22Rv1 (cell line): ENCODE data around the gene LITAFD.

Source experiments
- H3K27ac ChIP-seq: fragments of 450-650 bp; 2 replicates; pipeline ENCODE4 v1.5.1; 2017
- CTCF ChIP-seq: fragments of 450-650 bp; IDR thresholded peaks from 2 replicates; pipeline ENCODE4 v1.5.1; 2017; ENCODE audit warnings: mild to moderate bottlenecking
- ZFX ChIP-seq: fragments of 450-650 bp; IDR thresholded peaks from 2 replicates; pipeline ENCODE4 v1.6.1; 2017; ENCODE audit warnings: antibody characterized with exemption, borderline replicate concordance

LITAFD gene

GRCh38 chr16:8923199-8923598 lies 41.0 kb downstream of the LITAFD start:
- H3K27ac ChIP-seq = no peak overlapping the region
- TF ChIP-seq ZFX (no peak), CTCF (no peak)

- TF ChIP-seq CTCF = no peak
- no peak for TF ChIP-seq ZFX
- no peak overlapping the region for H3K27ac ChIP-seq
These were observed 42.1 kb downstream of the LITAFD start for GRCh38 chr16:8924214-8924613.

- H3K27ac ChIP-seq = no peak overlapping the region
- TF ChIP-seq ZFX (no peak), CTCF (no peak)
These were observed 43.3 kb downstream of the LITAFD start for GRCh38 chr16:8925455-8925854.

GRCh38 chr16:8926827-8927226 lies 44.7 kb downstream of the LITAFD start:
- no peak overlapping the region for H3K27ac ChIP-seq
- TF ChIP-seq CTCF = no peak
- TF ChIP-seq ZFX = no peak

GRCh38 chr16:8928467-8928957 lies 46.4 kb downstream of the LITAFD start:
- no peak overlapping the region for H3K27ac ChIP-seq
- no peak for TF ChIP-seq ZFX
- no peak for TF ChIP-seq CTCF

- no peak for TF ChIP-seq ZFX
- TF ChIP-seq CTCF = no peak
- H3K27ac ChIP-seq = no peak overlapping the region
These were observed 47.1 kb downstream of the LITAFD start for GRCh38 chr16:8929086-8929748.

GRCh38 chr16:8931859-8932258 lies 49.7 kb downstream of the LITAFD start:
- TF ChIP-seq CTCF (no peak), ZFX (no peak)
- no peak overlapping the region for H3K27ac ChIP-seq
